NT2/D1 (cell line): ENCODE data around the gene WDSUB1.

Experiments
- SUZ12 ChIP-seq: IDR thresholded peaks from 2 replicates; pipeline ENCODE4 v1.6.1; 2011; ENCODE audit not compliant: insufficient read length, insufficient read depth; ENCODE audit errors: extremely low read depth
- YY1 ChIP-seq: IDR thresholded peaks from 2 replicates; pipeline ENCODE4 v1.6.1; 2011; ENCODE audit not compliant: insufficient read length, insufficient read depth

- TF ChIP-seq SUZ12: no peak
- TF ChIP-seq YY1: no peak
Observed at GRCh38 chr2:159196393-159196925, 90.0 kb downstream of the WDSUB1 start.
